GM19043 (cell line): ENCODE measurements around the gene VGLL4.
"Not testable (repeated sequence)": the region's sequence is repeated elsewhere in the genome, so short reads cannot be mapped to it uniquely, and the experiment has no call there.

ENCODE experiments used
- ATAC-seq: cut with Tn5 transposase; IDR thresholded peaks from one replicate; pipeline ENCODE4 v1.9.1; 2021; ENCODE audit warnings: low read depth; ENCODE audit not compliant: unreplicated experiment

Gene VGLL4, protein sequence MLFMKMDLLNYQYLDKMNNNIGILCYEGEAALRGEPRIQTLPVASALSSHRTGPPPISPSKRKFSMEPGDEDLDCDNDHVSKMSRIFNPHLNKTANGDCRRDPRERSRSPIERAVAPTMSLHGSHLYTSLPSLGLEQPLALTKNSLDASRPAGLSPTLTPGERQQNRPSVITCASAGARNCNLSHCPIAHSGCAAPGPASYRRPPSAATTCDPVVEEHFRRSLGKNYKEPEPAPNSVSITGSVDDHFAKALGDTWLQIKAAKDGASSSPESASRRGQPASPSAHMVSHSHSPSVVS

DNA sequence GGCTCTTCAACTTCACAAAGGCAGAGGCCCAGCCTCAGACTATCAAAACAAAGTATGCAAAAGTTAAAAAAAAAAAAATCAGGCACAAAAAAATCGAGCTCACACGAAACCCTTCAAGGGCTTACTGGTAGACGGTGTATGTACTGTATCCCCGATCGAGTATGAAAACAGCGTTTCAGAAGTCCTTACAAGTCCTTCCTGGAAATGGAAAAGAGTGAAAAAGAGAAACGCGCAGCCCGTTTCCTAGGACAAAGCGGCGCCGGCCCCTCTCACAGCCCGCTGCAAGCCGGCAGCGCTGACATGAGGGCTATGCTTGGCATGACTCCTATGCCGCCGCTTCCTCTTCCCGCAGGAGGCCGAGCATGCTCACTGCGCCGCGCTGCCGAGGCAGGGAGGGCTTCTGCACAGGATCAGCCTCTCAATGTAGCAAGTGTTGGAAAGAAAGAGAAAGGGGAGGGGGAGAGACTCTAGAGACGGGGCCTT is at the start of gene VGLL4:
Gene VGLL4, minus strand, starts transcription at position 311 of the 483 bp plus-strand sequence. CDS start 397 bp downstream, outside the sequence.
- peak; percentile 54 for ATAC-seq

DNA sequence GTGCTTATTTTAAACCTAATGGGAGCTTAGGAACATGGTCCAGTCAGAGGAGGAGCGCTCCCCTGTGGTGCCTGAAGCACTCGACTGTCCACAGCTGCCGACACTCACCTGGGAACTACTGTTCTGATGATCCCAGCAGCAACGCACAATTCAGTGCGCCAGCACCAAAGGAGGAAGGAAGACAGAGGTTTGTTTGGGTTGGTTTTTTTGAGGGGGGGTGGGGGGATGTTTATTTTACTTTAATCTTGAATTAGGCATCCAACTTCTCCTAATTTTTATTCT is 48.8 kb upstream of the VGLL4 start:
- no peak for ATAC-seq

DNA sequence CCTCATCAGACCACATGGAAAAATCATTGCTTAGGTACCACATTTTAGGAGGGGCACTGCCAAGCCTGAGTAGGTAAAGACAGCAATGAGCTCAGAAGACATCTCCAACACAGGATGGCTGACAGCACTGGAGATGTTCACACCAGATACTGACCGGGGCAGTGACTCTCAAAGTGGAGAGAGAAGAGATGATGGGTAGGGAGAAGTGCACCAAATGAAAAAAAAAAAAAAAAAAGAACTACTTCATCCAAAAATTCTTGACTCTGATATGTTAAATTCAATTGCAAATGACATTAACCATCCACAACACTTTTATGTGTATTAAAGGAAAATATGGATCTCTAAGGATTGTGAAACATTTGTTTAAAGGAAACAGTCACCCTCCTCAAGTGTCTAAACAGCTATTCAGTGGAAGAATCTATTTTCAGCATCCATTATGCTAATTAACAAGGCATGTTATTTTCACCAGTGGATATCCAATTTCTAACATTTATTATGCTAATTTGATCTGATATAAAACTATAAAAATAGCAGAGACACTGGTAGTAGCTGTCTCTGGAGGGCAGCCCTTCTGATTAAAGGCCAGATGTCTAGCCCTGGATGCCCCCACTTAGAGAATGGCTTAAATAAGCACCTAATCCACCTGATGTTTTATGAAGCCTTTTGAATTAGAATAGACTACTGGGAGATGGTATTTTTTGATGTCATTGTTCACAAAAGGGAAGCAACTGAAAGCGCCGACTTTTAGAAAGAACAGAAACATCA is 48.2 kb upstream of the VGLL4 start:
- ATAC-seq, result no peak

DNA sequence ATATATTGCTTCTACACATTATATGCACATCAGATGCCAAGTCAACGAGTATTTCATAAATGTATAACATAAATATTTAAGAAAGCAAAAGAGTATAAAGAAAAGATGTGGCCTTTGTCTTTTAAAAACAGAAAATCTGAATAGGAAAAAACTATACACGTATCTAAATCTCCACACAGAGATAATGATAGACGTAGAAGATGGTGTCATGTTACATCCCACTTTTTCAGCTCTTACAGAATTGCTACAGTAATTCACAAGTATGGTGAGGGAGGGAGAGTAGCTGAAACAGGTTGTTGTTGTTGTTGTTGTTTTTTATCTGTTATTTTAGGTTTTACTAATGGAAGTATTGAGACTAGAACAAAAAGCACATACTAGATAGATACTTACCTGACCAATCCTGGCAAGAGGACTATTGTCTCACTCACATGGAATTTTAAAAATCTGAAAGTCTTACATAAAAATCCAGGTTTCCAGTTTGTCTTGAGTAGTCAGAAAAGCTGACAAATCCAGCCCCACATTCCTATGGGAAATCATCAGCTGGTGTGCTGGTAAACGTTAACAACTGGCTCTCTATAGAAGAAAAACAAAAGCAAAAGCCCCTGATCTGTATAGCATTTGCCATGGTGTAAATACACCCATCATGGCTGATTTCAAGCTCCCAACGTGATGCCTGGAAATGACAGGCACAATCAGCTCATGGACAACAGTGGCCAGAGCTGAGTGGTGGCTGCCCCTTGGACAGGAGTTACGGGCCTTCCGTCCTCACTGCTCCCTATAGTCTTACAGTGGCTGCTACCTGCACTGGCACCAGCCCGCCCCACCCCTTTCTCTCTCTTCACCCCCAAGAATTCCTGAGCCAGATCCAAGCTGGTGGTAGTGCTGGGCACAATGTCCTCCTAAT is 47.4 kb upstream of the VGLL4 start:
- ATAC-seq, result no peak

GRCh38 chr3:11689749-11690148 is 46.0 kb upstream of the VGLL4 start:
- ATAC-seq, result no peak

GRCh38 chr3:11684980-11685379 is 41.3 kb upstream of the VGLL4 start:
- not testable (repeated sequence) for ATAC-seq

GRCh38 chr3:11680509-11680908 is 36.8 kb upstream of the VGLL4 start:
- no peak for ATAC-seq

DNA sequence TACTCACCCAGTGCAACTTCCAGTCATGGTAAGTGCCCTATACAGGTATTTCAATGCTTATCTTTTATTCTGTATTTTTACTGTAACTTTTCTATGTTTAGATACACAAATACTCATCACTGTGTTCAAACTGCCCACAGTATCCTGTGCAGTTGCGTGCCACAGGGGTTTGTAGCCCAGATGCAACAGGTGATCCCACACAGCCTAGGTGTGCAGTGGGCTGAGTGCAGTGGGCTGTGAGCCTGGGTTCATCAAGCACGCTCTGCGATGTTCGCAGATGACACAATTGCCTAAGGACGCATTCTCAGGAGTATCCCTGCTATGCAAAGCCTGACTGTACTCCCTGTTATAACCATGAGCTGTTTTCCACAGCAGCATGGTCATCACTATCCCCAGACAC is 36.2 kb upstream of the VGLL4 start:
- no peak for ATAC-seq

DNA sequence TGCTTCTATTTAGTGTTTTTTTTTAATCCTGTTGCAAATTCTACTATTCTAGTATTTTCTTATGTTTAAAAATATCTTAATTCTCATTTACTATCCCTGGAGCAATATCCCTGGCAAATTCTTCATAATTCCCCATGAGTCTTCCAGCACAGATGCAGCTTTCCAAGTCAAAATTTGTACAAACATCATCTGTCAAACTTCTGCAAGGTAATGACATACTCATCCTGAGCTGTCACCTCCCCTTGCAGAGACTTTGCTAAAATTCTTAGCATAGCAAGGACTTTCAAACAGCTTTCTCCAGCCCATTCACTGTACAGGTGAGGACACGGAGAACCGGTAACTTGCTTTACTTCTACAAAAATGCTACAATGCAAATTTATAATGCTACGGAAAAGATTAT is 28.6 kb upstream of the VGLL4 start:
- no peak for ATAC-seq

GRCh38 chr3:11671648-11672100 is 28.0 kb upstream of the VGLL4 start:
- ATAC-seq, result peak; percentile 53

DNA sequence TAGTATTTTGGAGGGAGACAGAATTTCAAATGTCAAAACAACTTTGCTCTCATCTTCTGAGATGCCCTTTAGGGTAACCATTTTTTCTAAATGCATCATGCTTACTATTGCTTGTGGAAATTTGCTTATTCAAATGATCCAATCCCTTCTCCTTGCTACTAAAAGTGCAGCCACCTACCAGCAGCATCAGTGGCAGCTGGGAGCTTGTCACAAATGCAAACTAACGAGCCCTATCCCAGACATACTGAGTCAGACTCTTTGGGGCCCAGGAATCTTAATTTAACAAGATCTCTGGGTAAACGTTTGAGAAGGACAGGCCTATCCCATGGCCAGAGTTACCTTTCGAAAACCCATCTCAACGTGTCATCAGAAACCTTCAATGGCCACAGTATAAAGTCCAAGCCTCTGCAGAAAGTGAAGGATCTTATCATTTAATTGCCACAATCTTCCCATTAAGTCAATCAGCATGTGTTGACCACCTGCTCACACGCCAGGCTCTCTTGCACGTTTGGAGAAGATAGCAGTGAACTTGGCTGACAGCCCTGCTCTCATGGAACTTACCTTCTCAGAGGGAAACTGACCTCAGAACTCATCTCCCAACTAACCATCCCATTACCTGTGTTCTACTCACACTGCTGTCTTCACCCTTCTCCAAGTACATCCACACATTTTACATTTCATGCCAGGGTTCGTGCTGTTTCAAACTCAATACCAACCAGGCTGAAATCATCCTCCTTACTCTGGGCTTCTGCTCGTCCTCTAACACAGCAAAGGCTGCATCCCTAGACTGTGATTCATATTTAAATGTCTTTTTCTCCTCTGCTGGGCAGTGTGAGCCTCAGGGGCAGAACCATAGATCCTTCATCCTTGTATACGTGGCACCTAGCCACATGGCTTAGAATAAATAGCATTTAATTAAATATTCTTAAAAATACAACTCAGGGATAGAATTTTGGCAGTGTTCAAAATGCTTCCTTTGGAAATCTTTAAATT is 24.8 kb upstream of the VGLL4 start:
- no peak for ATAC-seq

DNA sequence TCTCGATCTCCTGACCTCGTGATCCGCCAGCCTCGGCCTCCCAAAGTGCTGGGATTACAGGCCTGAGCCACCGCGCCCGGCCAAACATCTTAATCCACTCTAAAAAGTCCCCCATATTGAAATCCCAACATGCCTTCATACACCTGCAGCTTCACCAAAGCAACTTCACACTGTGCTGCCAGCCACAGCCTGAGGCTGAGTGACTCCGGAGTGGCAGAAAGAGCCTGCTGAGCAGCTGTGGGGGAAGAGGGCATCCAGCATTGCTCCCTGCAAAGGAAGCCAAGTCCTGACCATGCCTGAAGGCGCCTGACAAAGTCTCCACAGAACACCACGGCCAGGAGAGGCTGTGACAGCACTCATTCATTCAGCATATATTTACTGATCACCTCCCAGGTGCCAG is 21.6 kb upstream of the VGLL4 start:
- no peak for ATAC-seq

DNA sequence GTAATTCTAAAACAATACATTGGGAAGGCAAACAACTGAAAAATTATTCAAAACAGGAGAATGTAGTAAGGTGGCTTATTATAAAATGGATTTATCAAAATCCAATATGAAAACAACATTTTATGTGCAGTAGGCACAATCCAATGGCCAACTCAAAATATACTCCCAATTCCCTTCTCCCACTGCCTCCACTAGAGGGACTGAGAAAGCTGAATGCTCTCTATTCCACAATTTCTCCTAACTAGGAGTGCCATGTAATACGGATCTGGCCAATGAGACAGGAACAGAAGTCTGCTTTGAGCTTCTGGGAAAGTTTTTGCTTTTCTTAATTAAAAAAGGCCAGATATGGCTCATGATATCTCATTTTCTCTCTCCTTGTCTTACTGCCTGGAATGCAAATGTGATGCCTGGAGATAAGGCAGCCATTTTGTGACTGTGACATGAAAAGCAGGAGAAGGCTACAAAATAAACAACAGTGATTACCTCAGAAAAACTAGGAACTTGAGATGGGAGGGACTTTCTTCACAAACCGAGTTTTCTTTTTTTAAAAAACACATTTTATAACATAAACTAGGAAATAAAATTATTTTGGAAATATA is 18.8 kb upstream of the VGLL4 start:
- ATAC-seq, result no peak

GRCh38 chr3:11661827-11662226 is 18.1 kb upstream of the VGLL4 start:
- ATAC-seq, result no peak

DNA sequence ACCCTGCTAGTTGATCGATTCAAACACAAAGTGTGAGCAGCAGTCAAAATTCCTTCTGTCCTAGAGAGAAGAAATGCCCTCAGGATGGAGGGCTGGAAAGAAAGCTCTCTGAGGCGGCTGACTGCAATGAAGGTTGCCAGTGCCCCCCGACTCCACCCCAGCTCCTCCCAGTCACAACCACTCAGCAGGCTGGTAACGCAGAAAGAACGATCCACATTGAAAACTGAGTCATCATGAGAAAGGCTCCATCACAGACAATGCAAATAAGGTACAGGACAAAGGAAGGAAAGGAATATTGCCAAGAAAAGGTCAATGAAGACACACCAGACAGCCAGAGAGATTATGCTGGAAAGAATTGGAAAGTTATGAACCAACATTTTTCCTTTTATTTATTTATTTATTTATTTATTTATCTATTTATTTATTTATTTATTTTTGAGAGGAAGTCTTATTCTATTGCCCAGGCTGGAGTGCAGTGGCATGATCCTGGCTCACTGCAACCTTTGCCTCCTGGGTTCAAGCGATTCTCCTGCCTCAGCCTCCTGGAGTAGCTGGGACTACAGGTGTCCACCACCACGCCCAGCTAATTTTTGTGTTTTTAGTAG is 17.4 kb upstream of the VGLL4 start:
- ATAC-seq, result no peak

- ATAC-seq, result no peak
Observed at GRCh38 chr3:11660242-11660641, 16.5 kb upstream of the VGLL4 start.

DNA sequence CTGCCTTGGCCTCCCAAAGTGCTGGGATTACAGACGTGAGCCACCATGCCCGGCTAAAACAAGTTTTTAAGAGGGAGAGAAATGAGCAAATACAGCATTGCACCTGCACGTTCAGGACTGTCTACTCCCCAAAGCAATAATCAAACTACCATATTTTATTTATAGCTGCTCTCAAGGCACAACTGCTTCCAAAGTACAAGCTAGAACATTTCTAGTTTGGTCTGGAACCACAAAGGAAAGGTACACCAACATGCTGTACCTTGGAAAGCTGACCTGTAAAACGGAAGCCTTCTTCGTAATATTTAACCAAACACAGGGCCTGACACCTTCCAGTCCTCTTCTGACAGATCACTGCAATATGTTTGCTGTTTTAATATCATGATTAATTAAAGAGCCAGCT is 14.5 kb upstream of the VGLL4 start:
- ATAC-seq, result no peak

DNA sequence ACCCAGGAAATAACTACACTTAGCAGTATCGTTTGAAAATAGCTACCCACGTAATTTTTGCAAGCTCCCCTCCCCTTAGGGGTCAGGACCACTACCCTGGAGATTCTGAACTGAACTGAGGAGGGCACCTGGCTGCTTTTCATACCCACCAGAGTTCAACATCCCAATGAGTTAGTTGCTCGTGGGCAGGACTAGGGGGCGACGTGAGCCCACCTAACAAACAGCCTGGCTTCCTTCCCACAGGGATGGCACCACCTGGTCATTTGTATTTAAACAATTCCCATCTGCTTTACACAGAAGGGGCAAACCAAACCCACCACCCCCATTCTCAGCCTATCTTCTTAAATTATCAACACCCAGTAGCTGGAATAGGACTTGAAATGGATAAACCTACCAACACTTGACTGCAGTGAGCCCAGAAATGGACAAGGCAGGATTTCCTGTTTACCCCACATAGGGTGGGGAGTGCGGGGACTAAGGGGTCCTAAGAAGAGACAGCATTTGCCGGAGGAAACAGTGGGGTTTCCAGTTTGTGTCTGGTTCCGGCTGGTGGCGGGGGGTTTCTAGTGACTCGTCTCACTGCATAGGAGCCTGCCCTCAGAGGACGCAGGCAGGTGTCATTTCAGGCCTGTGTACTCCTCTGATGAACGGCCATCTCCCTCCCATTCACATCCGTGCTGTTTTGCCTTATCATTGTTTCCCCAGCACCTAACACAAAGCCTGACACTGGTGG is 11.6 kb upstream of the VGLL4 start:
- no peak for ATAC-seq
